Muscle layer of duodenum (tissue), 2 donors: ENCODE measurements around the gene MCF2L2.
"Not testable (repeated sequence)": the region's sequence is repeated elsewhere in the genome, so short reads cannot be mapped to it uniquely, and the experiment has no call there.

Experiments used
- H3K27ac ChIP-seq: one replicate; pipeline ENCODE4 v1.7.0; 2013; ENCODE audit warnings: mild to moderate bottlenecking, low read length
- H3K27me3 ChIP-seq: one replicate; pipeline ENCODE4 v1.7.0; 2013; ENCODE audit warnings: low read depth, mild to moderate bottlenecking, control low read depth, low read length
- H3K36me3 ChIP-seq, 2 donors: one replicate each; pipeline ENCODE4 v1.7.0; 2013; ENCODE audit warnings: low read length in 2 of 2, control low read depth in 1 of 2, mild to moderate bottlenecking in 1 of 2; ENCODE audit not compliant: insufficient read depth in 2 of 2, control insufficient read depth in 1 of 2
- H3K4me1 ChIP-seq, 2 donors: one replicate each; pipeline ENCODE4 v1.7.0; 2013; ENCODE audit warnings: low read length in 2 of 2, mild to moderate bottlenecking in 2 of 2, control low read depth in 1 of 2, moderate library complexity in 1 of 2; ENCODE audit not compliant: insufficient read depth in 2 of 2, control insufficient read depth in 1 of 2
- H3K4me3 ChIP-seq, 2 donors: one replicate each; pipeline ENCODE4 v1.7.0; 2013; ENCODE audit warnings: low read length in 2 of 2, low read depth in 1 of 2, mild to moderate bottlenecking in 1 of 2
- H3K9me3 ChIP-seq, 2 donors: one replicate each; pipeline ENCODE4 v1.7.0; 2013; ENCODE audit warnings: low read length in 2 of 2, control low read depth in 1 of 2, mild to moderate bottlenecking in 1 of 2; ENCODE audit not compliant: control insufficient read depth in 1 of 2
- donor health status: healthy.

Gene MCF2L2

GRCh38 chr3:183442994-183443393 lies 14.6 kb upstream of the MCF2L2 start:
- Histone ChIP-seq H3K27me3 (no peaks in the 10 kb centered on the region), H3K27ac (no peak overlapping the region), H3K4me3 (no peak overlapping the region), H3K36me3 (no peaks in the 10 kb centered on the region), H3K9me3 (peaks cover 4 to 7% of the 10 kb centered on the region in 2 donors), H3K4me1 (peaks cover 0 to under 1% of the 10 kb centered on the region in 2 donors)

- H3K27me3 ChIP-seq, H3K4me1 ChIP-seq, H3K4me3 ChIP-seq, H3K9me3 ChIP-seq, H3K27ac ChIP-seq, H3K36me3 ChIP-seq: not testable (repeated sequence)
Observed at GRCh38 chr3:183440521-183440920, 12.1 kb upstream of the MCF2L2 start.

DNA sequence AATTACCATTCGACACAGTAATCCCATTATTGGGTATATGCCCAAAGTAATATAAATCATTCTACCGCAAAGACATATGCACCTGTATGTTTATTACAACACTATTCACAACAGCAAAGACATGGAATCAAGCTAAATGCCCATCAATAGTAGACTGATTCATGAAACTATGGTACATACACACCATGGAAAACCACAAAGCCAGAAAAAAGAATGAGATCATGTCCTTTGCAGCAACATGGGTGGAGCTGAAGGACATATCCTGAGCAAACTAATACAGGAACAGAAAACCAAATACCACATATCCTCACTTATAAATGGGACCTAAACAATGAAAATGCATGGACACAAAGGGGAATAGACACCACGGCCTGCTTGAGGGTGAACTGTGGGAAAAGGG lies 11.1 kb upstream of the MCF2L2 start:
- H3K36me3 ChIP-seq = no peaks in the 10 kb centered on the region
- H3K4me3 ChIP-seq = no peak overlapping the region
- no peak overlapping the region for H3K27ac ChIP-seq
- peaks cover 4 to 5% of the 10 kb centered on the region in 2 donors for H3K9me3 ChIP-seq
- H3K4me1 ChIP-seq = no peaks in the 10 kb centered on the region
- no peaks in the 10 kb centered on the region for H3K27me3 ChIP-seq

- no peaks in the 10 kb centered on the region for H3K36me3 ChIP-seq
- no peaks in the 10 kb centered on the region for H3K4me1 ChIP-seq
- no peak overlapping the region for H3K4me3 ChIP-seq
- peaks cover 0 to 4% of the 10 kb centered on the region in 2 donors for H3K9me3 ChIP-seq
- H3K27me3 ChIP-seq = no peaks in the 10 kb centered on the region
- H3K27ac ChIP-seq = no peak overlapping the region
Observed at GRCh38 chr3:183438735-183439134, 10.3 kb upstream of the MCF2L2 start.

DNA sequence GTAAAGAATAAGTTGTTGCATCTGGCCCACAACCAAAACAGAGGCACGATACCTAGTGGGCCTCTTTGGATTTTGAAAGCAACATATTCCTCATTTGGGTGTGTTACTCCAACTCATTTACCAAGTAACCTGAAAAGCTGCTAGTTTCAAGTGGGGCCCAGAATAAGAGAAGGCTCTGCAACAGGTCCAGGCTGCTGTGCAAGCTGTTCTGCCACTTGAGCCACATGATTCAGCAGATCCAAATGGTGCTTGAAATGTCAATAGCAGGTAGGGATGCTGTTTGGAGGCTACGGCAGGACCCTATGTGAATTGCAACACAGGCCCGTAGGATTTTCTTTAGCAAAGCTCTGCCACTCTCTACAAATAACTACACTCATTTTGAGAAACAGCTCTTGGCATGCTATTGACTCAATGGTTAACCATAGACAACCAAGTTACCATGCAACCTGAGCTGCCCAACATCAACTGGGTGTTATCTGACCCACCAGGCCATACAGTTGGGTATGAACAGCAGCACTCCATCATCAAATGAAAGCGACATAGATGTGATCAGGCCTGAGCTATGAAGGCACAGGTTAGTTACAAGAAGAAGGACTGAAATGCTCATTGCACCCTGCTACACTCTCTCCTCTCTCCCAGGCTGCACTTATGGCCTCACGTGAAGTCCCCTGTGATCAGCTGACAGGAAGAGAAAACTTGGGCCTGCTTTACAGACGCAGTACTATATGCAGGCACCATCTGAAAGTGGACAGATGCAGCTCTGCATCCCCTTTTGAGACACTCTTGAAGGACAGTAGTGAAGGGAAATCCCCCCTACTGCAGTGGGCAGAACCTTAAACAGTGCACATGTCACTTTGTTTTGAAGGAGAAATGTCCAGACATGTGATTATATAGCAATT lies 9.5 kb upstream of the MCF2L2 start:
- H3K27ac ChIP-seq = no peak overlapping the region
- H3K9me3 ChIP-seq = no peaks in the 10 kb centered on the region
- H3K4me1 ChIP-seq = no peaks in the 10 kb centered on the region
- no peaks in the 10 kb centered on the region for H3K36me3 ChIP-seq
- no peak overlapping the region for H3K4me3 ChIP-seq
- H3K27me3 ChIP-seq = no peaks in the 10 kb centered on the region

GRCh38 chr3:183437061-183437460 lies 8.6 kb upstream of the MCF2L2 start:
- H3K9me3 ChIP-seq = no peaks in the 10 kb centered on the region
- no peaks in the 10 kb centered on the region for H3K4me1 ChIP-seq
- H3K36me3 ChIP-seq = no peaks in the 10 kb centered on the region
- H3K4me3 ChIP-seq = no peak overlapping the region
- no peak overlapping the region for H3K27ac ChIP-seq
- no peaks in the 10 kb centered on the region for H3K27me3 ChIP-seq

GRCh38 chr3:183435661-183436060 lies 7.2 kb upstream of the MCF2L2 start:
- Histone ChIP-seq H3K4me3 (no peak overlapping the region), H3K36me3 (no peaks in the 10 kb centered on the region), H3K9me3 (no peaks in the 10 kb centered on the region), H3K27me3 (no peaks in the 10 kb centered on the region), H3K27ac (no peak overlapping the region), H3K4me1 (no peaks in the 10 kb centered on the region)

DNA sequence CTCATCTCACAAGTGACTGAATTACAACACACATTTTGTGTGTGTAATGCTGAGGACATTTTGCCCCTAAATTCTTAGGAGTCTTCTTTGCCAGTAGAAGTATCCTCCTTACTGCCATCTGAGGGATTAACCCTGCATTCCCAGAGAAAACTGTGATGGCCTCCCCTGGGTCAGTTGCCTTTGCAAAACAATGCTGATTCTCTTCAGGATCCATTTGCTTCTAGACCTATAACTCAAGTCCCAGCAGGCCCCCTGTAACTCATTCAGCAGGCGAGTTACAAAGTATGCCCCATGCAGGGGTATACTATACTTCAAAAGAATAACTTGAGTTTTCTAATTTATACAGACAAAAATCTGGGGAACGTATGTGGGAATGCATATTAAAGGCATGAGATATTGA lies 6.6 kb upstream of the MCF2L2 start:
- no peaks in the 10 kb centered on the region for H3K4me1 ChIP-seq
- H3K9me3 ChIP-seq = no peaks in the 10 kb centered on the region
- no peak overlapping the region for H3K27ac ChIP-seq
- H3K4me3 ChIP-seq = no peak overlapping the region
- H3K36me3 ChIP-seq = no peaks in the 10 kb centered on the region
- no peaks in the 10 kb centered on the region for H3K27me3 ChIP-seq

GRCh38 chr3:183434503-183434902 lies 6.1 kb upstream of the MCF2L2 start:
- H3K27ac ChIP-seq = no peak overlapping the region

DNA sequence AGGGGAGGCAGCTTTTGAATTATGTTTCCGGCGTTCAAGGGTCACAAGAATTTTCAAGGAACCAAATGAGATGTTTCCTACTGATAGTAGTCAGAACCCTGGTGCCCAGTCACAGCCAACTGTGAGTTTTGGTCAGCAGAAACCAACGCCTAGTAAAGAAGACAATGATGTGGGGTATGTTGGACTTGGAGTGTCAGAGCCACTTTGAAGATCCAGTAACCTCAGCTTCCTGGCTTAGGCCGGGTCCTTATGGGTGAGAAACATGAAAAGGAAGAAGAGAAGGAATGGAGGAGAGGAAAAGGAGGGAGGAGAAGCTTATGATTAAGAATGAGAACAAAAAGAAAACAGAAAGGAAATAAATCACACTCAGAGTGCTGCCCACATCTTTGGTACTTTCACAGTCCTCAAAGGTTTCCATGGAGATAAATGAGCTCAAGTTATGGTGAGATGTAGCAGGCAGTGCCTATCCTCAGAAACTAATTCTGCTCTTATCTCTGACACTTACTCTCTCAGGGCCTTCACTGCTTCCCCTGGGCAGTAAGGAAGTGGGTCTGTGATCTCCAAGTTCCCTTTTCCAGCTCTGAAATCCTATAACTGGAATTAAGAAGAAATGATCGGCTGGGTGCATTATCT lies 2.0 kb upstream of the MCF2L2 start:
- Histone ChIP-seq H3K27me3 (peaks cover 21% of the 10 kb centered on the region), H3K4me1 (peaks cover 3 to 20% of the 10 kb centered on the region in 2 donors), H3K27ac (no peak overlapping the region), H3K9me3 (no peaks in the 10 kb centered on the region), H3K36me3 (no peaks in the 10 kb centered on the region), H3K4me3 (no peak overlapping the region)

More at GRCh38 chr3:183434503-183434902, 6.1 kb upstream of the MCF2L2 start:
- H3K27me3 ChIP-seq = no peaks in the 10 kb centered on the region
- H3K36me3 ChIP-seq = no peaks in the 10 kb centered on the region
- H3K4me3 ChIP-seq = no peak overlapping the region
- no peaks in the 10 kb centered on the region for H3K4me1 ChIP-seq
- H3K9me3 ChIP-seq = no peaks in the 10 kb centered on the region

GRCh38 chr3:183427876-183428446 lies 458 bp downstream of the MCF2L2 start:
- Histone ChIP-seq H3K27ac (no peak overlapping the region), H3K4me1 (peaks cover 3 to 20% of the 10 kb centered on the region in 2 donors), H3K36me3 (no peaks in the 10 kb centered on the region), H3K9me3 (no peaks in the 10 kb centered on the region), H3K27me3 (peaks cover 21% of the 10 kb centered on the region), H3K4me3 (peak overlapping the region; percentile 59 to 85)
